Right forelimb (tissue), 1 donor: ENCODE measurements around the gene KCTD16.

Experiments used
- DNase-seq: peaks from one replicate; pipeline ENCODE4 v3.0.0-alpha.2; 2018

Gene KCTD16

DNA sequence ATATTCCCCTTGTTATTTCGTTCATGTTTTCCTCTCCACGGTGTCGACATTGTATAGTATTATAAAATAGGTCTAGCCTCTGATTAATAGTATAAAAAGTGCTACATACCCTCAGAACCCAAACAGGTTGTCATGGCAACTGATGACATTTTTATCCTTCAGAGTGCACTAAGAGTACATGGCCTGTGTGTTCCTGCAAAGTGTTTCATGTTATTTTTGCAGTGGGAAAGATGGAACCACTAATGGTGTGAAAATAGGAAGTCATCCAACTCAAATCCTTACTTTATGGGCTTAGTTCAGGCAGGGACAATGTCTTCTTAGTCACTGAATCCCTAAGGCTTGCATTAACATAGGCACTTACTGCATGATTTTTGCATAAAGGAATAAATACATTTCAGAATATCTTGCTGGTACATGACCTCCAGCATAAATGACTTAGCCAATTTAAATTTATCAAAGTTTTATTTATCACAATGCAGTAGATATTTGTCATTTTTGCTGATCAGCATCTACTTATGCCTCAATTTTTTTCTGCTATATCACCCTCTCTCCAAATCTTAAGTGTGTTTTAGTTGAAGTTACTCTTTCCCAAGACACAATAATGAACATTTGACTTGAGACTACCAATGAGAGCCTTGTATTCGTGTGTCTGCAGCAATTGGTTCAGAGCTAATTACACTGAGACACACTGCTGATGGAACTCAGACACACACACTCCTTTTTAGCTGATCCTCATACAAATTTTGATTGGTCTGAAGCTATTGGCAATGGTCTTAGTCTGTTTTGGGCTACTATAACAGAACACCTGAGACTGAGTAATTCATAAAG, 243.7 kb downstream of the KCTD16 start:
- DNase-seq, result no peak

DNA sequence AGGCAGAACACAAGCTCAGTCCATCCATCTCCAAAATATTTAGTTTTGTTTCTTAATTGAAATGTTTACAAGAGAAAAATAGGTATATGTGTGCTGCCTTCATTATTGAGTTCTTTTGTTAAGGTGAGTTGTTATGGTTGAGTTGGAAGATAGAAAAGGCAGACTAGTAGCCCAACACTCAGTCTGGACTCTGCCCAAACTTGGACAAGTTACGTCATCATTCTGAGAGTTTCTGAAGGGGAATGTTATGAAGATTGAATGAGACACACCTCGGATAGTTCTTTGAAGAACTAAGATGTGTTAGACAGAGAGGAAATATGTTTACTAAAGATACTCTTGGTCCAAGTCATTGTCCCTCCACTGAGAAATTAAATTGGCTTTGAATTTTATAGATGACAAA, 245.5 kb downstream of the KCTD16 start:
- no peak for DNase-seq

DNA sequence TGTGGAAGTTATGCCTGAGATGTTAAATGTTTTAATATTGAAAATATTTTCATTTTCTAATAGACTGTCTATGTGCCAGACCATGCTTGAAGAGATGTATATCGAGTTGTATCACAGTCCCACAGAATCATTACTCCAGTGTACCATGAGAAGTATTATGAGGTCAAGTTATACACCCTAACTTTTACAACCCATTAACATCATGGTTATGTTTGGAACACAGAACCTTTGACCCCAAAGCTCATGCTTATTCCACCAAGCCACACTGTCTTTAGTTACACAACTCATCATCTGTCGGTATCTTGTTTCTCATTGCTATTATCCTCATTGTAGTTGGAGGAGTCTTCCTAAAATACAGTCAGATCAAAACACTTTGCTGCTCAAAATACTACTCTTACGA, 248.0 kb downstream of the KCTD16 start:
- DNase-seq, result no peak

DNA sequence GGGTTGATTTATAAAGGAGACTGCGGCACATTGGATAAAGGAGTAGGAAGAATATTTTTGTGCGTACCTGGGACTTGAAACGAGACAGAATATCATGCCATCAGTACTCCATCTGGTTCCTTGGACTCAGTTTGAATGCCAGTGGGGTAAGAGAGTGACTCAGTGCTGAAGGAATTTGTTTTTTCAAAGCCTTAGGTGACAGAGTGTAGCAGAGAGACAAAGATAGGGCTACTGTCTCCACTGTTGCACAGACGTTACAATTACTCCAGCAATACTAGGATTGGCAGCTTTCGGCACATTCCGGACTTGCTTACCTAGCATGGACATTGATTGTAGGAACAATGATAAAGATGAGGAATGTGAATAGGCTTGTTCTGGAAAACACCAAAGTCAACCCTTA, 250.7 kb downstream of the KCTD16 start:
- DNase-seq, result no peak

DNA sequence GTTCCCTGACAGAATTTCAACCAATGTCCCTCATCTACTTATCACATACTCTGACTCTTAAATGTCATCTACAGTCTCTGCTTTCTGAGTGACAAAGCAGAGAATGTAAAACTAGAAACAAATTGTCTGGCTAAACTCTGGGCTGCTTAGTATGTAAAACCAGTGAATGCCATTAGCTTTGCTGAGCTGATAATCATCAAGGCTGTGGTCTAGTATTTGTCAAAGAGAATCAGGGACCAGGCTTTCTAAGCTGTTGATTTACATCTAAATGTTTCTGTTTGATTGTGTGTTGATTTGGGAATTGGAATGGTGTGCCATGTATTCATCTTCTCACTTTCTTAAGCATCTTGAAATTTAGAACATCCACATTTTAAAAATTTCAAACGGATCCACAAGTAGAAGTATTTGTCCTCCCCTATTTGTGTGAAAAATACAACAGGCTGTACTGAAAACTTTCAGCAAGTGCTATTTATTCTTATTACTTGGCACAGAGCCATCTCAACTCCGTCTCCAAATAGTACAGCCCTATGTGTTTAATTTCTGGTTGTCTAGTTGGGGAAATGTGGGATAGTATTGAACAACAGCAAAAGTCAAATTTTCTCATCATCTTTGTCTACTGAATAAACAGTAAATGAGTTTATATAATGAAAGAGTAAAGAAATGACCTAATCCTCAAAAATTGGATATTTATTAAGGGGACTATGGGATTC, 251.5 kb downstream of the KCTD16 start:
- DNase-seq, result no peak

DNA sequence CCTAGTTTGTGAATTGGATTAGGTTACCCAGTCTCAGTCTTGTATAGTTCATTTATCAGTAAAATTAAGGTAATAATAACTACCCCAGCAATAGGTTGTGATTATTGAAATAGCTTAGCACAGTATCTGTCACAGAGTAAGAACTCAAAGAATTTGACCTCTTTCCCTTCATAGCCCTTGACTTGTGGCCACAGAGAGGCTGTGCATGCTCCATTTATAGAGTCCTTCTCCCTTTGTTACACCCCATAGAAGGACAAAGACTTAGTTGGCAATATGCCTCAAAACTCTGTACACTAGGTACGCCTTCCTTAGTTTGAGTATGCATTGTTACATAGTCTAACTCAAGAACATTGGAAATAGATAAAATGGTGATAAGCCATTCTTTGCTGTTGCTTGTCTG, 257.2 kb downstream of the KCTD16 start:
- no peak for DNase-seq

DNA sequence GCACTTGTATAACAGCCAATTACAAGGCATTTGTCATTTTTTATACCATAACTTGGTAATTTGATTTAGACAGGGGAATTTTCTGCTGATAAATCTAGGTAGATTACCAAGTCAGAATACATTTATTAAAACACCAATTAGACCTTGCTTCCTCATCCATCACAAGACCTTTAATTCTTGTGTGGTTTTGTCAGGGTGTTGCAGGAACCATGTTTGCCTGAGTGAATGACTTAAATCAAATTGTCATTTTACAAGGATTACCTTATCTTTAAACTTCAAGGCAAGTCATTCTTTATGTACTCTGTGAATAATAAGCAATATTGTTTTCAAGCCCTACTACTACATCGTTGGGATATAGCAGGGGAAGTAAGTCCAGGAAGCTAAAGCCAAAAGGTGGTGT, 257.7 kb downstream of the KCTD16 start:
- DNase-seq, result no peak

DNA sequence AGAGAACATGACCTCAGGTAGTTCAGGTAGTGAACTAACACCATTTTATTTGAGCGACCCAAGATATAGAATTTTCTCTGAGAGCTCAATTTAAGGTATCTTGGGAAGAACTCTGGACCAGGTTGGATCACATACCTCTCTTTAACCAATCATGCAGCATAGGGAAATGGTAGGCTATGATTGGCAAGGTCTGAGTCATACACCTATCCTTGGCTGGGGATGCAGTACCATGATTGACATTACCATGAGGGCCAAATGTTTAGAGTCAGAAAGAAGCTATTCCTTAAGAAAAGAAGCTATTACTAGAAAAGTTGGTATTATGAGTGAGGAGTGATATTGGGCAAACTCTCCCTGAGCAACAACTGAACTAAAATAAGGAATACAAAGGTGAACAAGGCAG, 258.7 kb downstream of the KCTD16 start:
- DNase-seq, result no peak

DNA sequence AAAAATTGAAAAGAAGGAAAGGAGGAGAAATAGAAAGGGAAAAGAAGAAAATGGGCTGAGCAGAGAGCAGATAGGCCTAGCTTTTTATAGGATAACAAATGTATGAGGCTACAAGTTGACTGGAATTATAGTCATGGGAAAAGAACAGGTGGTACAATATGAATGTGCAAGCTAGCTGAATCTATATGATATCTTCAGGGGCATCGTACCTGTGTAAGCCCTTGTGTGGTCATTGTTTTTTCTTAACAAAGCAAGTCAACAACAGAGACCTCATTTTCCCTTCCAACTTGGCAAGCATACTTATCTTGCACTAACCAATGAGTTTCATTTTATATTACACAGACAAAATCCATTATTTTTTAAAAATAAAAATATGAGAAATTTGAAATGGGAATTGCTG, 259.2 kb downstream of the KCTD16 start:
- no peak for DNase-seq

DNA sequence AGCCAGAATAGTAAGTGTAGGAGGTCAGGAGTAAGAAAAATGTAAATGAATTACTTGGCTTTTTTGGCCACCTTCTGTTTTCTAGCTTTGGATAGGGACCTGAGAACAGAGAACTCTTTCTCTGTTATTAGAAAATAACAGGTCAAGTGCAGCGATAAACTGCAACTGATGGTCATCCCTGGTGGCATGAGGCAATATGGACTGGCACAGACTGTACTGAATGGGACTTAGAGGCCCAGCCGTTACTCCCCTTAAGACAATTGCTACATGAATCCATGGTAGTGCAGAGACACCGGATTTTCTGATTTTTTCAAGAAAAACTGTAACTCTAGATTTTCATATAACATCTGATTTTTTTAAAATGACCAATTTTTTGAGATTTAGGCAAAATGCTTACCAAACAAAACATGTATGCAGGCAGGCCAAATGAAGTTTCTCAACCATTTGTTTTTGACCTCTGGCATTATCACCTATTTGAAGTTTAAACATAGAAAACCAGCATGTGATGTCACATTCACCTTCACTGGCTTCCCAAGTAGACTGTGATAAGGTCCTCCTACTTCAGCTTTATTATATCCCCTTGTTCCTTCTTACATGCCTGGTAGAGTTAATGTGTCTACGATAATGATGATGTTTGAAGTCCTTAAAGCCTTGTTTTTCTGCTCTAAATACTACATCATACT, 262.6 kb downstream of the KCTD16 start:
- no peak for DNase-seq

DNA sequence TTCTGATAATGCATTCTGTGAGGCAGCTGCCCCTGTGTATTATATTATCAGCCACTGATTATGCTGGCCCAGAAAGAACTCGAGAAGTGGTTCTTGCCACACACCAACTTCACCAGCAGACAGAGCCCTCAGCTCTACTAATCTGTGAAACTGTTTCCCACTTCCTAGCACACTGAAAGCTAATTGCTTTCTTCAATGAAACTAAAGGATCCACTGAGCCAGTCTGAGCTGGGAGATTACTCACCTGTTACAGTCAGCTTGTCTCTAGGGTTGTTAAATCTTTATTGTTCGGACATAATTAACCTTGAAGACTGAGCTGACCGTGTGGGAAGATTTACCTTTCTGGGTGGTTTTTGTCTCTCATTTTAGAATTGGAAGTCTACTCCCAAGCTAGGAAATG, 263.2 kb downstream of the KCTD16 start:
- no peak for DNase-seq

DNA sequence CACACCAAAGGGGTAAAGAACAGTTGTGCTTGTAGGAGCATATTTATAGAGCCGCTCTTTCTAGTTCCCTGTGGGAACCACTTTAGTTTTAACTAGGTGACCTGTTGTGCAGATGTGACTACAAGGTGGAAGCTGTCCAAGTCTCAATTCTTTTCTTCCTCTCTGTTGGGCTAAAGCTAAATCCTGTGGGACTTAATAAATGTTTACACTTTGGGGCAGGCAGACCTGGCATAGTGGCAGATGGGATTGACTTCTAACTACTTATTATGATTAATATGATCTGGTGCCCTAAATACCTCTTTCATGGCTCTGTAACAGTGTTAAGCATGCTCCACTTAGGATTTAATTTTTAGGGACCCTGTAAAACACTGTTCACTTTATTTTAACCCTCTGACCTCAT, 265.3 kb downstream of the KCTD16 start:
- no peak for DNase-seq

DNA sequence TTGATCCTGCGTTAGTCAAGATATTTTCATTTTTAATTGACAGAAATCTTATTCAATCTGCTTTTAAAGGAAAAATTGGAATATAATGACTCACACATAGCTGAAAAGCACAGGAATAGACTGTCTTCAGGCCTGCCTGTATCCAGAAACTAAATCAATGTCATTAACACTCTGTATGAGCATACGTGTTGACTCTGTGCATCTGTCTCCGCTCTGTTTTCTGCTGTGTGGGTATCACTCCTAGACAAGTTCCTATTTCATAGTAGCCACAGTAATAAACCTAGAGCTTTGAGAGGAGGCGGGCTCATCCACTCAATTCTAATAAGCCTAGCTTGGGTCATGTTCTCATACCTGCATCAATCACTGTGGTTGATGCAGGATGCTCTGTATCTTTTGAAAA, 267.6 kb downstream of the KCTD16 start:
- DNase-seq, result no peak

DNA sequence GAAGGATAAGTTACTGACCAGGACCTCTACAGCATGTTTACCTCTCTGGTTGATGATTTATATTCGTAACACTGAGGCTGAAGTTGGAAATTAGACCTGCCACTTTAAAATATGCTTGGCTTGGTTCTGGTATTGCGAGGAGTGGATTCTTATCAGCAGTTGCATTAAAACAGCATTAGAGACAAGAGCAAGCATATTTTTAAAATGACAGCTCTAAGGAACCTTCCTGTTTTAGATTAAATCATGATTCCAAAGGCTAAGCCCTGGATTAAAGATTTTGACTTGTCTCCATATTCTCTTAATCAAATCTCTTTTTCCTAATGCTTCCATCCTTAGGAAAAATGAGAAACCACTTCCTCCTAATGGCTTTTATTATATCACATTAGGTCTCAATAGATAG, 277.8 kb downstream of the KCTD16 start:
- no peak for DNase-seq

DNA sequence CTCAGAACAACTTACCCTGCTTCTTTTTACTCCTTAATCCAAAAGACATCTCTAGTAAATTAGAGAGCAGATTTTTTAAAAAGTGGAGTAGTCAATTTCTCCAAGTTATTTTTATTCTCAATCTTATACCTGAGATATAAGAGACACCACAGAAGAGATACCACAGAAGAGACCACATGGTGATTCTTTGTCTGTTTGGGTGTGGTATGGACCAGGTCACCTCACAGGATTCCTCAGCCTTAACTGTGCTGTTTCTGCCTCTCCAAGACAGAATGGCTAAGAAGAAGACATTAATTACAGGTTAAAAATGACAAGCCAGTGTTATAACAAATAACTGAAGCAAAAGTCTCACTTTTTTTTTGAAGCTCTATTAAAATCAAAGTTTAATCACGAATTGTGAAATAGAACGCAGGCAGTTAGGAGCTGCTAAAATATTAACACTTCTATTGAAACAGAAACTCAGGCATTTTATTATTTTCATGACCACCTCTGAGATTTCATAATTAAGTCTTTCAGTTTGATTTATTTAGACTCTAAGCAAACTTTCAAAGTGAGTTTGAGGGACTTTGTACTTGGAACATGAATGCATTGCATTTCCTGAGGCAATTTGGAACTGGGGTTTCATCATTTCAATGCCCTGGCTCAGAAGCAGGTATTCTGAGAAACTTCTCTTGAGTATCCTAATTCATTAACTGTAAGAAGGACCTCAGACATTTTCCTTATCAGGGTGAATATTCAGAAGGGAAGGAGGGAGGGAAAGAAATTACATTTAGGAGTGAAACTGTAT, 280.7 kb downstream of the KCTD16 start:
- no peak for DNase-seq

DNA sequence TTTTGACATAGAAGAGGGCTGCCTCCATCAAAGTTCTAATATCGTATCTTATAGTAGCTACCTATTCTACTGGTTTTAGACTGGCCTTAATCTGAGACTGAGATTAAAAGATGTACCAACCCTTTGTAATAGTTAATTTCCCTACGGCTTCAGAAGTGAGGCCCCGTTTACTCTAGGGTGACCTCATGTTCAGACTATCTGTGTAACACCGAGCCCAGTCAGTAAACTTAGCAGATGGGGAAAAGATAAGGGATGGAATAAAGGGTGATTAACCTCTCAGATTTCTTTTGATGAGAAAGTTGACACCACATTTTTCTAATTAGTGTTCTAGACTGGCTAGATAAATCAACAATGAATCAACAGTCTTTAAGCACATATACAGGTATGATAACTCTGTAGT, 283.1 kb downstream of the KCTD16 start:
- DNase-seq, result no peak

DNA sequence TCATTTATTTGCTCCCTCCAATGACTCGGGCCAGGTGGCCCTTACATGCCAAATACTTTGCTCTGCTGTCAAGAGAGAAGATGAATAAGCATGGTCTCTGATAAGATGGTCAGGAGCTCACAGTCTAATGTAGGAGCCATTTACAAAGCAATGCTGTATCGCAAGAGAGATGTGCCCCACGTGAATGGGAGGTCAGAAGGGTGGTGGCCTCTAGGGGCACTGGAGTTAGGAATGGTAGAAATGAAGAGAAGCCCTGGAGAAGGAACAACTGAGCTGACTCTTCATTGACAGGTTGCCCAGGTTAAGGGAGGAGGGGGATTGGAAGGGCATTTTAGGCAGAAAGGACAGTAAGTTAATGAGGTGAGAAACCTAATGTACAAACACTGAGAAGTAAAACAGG, 286.5 kb downstream of the KCTD16 start:
- DNase-seq, result no peak

DNA sequence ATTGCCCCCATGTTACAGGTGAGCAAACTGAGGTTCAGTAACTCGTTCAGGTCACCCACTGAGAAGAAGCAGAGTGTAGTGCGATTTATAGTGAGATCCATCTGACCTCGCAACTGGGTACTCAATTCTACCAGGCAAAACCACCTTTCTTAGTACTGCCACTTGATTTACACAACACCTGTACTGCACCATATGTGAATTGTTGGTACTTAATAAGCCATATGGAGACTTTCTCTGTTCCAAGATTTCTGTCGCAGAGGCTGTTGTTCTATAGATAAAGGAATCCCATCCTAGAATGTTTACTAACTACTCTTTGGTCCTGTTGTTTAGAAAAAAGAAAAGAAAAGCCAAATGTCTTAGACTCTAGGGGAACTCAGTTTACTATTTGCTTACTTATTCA, 287.5 kb downstream of the KCTD16 start:
- no peak for DNase-seq

DNA sequence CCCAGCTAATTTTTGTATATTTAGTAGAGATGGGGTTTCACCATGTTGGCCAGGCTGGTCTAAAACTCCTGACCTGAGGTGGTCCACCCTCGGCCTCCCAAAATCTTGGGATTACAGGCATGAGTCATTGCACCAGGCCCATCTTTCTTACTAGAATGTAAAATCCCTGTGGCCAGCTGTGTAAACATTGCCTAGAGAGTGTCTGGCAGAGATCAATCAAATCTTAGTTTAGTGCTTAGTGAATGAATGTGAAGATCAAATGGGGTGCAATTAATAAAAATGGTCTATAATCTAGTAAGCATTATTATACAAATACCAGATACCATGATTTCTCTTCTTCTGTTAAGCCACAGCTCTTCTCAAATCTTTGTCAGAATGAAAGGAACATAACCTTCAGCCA, 289.9 kb downstream of the KCTD16 start:
- DNase-seq, result no peak

DNA sequence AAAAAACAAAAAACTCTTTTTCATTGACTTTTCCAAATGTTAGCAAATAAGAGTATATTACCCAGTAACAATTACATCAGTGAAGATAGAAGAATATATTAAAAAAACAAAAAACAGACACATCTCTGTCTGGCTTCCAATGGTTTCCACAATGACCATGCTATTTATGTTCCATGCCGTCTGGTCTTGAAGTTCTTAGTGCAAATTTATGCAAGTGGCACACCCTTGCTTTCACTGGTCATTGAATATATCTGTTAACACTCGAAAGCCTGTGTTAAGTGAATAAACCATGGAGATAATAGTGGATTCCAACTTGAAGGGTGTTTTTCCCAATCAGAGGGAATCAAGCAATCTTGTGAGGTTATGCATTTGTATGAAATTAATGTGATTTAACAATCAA, 291.9 kb downstream of the KCTD16 start:
- DNase-seq, result no peak

DNA sequence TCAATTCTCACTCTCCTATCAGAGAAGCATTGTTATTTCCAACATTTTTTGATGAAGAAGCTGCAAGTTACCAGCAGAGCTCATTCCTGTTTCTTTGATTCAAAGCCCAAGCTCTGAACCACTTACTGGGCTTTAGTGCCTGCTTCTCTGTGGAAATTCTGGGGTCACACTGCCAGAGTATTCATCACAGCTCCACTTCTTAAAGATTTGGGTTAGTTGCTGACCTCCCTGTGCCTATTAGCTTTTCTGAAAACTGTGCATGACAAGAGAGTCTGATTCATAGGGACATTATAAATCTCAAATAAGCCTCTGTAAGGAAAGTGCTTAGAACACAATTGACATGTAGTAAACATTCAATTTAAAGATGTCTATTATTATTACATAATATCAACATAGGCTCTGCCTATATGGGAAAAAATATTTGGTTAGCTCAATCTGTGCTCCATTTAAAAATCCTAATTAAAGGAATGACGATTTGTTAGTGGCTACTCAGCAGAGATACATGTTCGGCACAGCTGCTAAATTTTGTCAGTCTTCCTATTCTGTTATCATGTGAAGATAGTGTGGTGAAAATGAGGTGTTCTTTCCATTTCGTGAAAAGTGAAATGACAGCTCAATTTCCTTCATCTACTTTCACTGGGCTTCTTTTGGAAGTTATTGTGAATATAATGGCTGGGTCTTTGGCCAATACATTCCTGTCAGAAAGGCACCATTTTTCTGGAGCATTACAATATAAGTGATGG, 293.0 kb downstream of the KCTD16 start:
- no peak for DNase-seq

DNA sequence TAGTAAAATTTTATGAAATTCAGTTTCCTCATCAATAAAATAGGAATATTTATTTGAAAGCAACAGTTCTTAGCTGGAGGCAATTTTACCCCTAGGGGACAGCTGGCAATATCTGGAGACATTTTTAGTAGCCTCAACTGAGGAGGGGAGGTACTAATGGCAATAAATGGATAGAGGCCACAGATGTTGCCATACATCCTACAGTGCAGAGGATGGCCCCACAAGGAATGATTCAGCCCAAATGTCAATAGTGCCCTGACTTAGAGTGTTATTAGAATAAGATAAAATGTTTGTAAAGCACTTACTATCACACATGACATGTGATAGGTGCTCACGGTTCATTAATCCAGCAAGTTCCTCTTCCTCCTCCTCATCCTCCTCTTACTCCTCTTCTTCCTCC, 293.6 kb downstream of the KCTD16 start:
- no peak for DNase-seq

DNA sequence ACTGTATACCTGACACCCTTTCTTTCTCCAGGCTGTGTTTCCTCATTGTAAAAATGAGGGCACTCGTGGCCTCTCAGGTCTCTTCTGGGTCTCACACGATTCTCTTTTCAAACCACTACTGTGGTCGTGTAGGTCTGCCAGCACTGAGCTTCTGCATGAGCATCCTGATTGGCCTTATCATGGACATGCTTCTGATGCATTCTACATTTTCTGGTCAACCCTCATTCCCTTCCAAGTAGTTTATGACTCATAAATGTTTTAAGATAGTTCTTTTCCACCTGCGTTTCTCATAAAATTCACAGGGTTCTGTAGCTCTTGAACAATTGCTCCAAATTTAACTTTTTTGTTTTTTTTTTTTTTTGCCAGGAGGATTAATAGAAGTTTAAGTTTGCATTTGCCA, 294.8 kb downstream of the KCTD16 start:
- DNase-seq, result no peak
